SK-N-SH treated with all-trans-retinoic acid at 6 μM for 48 hours (cell line): Measurements from ENCODE around the gene TUBB6.

Experiments
- ARNTL ChIP-seq: fragments of 450-650 bp; formaldehyde crosslinking; IDR thresholded peaks from 2 replicates; pipeline ENCODE4 v1.5.0; 2020; ENCODE audit warnings: low read depth, mild to moderate bottlenecking, moderate library complexity, borderline replicate concordance
- CREB5 ChIP-seq: fragments of 250-450 bp; sonication (Bioruptor Pico); IDR thresholded peaks from 2 replicates; pipeline ENCODE4 v1.5.1; 2020; ENCODE audit warnings: low read depth, mild to moderate bottlenecking, moderate library complexity
- CSRNP3 ChIP-seq: fragments of 250-450 bp; sonication (Bioruptor Pico); IDR thresholded peaks from 2 replicates; pipeline ENCODE4 v1.5.1; 2021; ENCODE audit warnings: mild to moderate bottlenecking, moderate library complexity
- TOX ChIP-seq: fragments of 250-450 bp; sonication (Bioruptor Pico); IDR thresholded peaks from 2 replicates; pipeline ENCODE4 v1.8.0; 2021; ENCODE audit warnings: mild to moderate bottlenecking, moderate library complexity, borderline replicate concordance
- ZFP30 ChIP-seq: fragments of 450-650 bp; formaldehyde crosslinking; IDR thresholded peaks from 2 replicates; pipeline ENCODE4 v1.5.0; 2022; ENCODE audit warnings: mild to moderate bottlenecking, moderate library complexity
- ZNF70 ChIP-seq: fragments of 450-650 bp; formaldehyde crosslinking; IDR thresholded peaks from 2 replicates; pipeline ENCODE4 v1.5.0; 2020; ENCODE audit warnings: mild to moderate bottlenecking, moderate library complexity

- no peak for TF ChIP-seq ARNTL (CRISPR knock-in tag)
- TF ChIP-seq ZFP30 = no peak
- no peak for TF ChIP-seq ZNF70 (CRISPR knock-in tag)
- no peak for TF ChIP-seq CREB5
- no peak for TF ChIP-seq CSRNP3 (CRISPR knock-in tag)
- no peak for TF ChIP-seq TOX
Measured at GRCh38 chr18:12336887-12337286, 28.8 kb downstream of the TUBB6 start.
